Activated CD4-positive, alpha-beta T cell treated with anti-CD3 and anti-CD28 coated beads, Interleukin-2, amount 10 ng/mL, durations not matched to agents 24 days and 14 days (primary cell): ENCODE results near the gene PARVA. TPM values are rescaled to one million over a fixed set of nuclear protein-coding genes. Genes with fewer than 3 reads are reported as not detected.

ENCODE experiments used
- DNase-seq: peaks from one replicate; pipeline ENCODE4 v3.0.0; 2022
- H3K27ac Mint-ChIP-seq: one replicate; pipeline ENCODE4 v1.8.0; 2022; ENCODE audit warnings: mild to moderate bottlenecking, mixed read lengths
- H3K27me3 Mint-ChIP-seq: one replicate; pipeline ENCODE4 v1.8.0; 2022; ENCODE audit warnings: mixed read lengths
- H3K36me3 Mint-ChIP-seq: one replicate; pipeline ENCODE4 v1.8.0; 2022; ENCODE audit warnings: low read depth, mild to moderate bottlenecking, mixed read lengths
- H3K4me1 Mint-ChIP-seq: one replicate; pipeline ENCODE4 v1.8.0; 2021; ENCODE audit warnings: mixed read lengths
- H3K4me3 Mint-ChIP-seq: one replicate; pipeline ENCODE4 v1.8.0; 2022; ENCODE audit warnings: mild to moderate bottlenecking, moderate library complexity, mixed read lengths
- H3K9me3 Mint-ChIP-seq: one replicate; pipeline ENCODE4 v1.8.0; 2021; ENCODE audit warnings: mixed read lengths
- intact Hi-C: fragments of 100-400 bp; cut with micrococcal nuclease; formaldehyde crosslinking; loops from one replicate; pipeline ENCODE4 v1.15.1; 2023
- total RNA-seq: library from RNA; stranded (reverse); gene quantifications from 2 replicates; pipeline ENCODE4 v1.2.3, GENCODE V29; 2022

PARVA gene
- total RNA-seq, 1 donor from 2014 or later: not detected

DNA sequence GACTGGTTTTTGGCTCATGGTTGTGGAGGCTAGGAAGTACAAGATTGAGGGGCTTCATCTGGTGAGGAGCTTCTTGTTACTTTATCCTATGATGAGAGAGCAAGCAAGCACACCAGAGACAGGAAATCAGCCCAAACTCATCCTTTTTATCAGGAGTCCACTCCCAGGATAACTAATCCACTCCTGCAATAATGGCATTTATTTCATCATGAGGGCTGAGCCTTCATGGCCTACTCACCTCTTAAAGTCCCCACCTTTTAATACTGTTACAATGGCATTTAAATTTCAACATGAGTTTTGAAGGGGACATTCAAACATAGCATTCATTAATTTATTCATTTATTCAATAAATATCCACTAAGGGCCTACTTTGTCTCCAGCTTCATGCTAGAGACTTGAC is 60.9 kb downstream of the PARVA start:
- intact Hi-C loops: no loop called here
- DNase-seq: no peak
- no peak overlapping the region for H3K4me3 Mint-ChIP-seq
- no peak overlapping the region for H3K27ac Mint-ChIP-seq
- no peaks in the 10 kb centered on the region for H3K36me3 Mint-ChIP-seq
- H3K27me3 Mint-ChIP-seq: peaks cover 7% of the 10 kb centered on the region
- no peaks in the 10 kb centered on the region for H3K4me1 Mint-ChIP-seq
- H3K9me3 Mint-ChIP-seq: no peaks in the 10 kb centered on the region

DNA sequence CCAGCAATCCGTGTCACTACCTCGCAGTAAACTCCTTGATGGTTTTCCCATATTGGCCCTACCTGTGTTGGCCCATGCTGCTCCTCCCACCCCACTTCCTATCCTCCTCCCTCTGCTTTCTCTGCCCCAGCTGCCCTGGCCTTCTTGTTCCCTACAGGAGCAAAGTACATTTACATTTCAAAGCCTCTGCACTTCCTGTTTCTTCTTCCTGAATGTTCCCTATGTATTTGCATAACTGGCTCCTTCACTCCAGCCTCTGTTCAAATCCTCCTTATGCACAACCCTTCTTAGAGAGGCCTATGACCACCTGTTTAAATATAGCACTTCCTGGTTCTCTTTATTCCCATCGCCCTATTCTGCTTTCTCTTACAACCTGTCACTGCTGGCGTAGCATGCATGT is 62.2 kb downstream of the PARVA start:
- H3K9me3 Mint-ChIP-seq: no peaks in the 10 kb centered on the region

DNA sequence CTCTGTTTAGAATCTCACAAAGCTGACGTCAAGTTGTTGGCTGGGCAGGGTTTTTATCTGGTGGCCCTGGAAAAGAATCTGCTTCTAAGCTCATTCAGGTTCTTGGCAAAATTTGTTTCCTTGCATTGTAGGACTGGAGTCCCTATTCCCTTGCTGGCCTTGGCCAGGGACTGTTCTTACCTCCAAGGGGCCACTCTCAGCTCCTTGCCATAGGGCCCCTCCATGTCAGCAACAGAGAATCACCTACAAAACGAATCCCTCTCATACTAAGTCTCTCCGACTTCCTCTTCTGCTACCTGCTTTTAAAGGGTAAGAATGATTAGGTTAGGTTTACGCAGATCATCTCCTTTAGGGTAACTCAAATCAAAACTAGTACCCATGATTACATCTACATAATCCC is 63.2 kb downstream of the PARVA start:
- no peak overlapping the region for H3K27ac Mint-ChIP-seq

More for the DNA sequence above, 62.2 kb downstream of the PARVA start:
- H3K36me3 Mint-ChIP-seq: no peaks in the 10 kb centered on the region
- no peaks in the 10 kb centered on the region for H3K4me1 Mint-ChIP-seq
- peaks cover 4% of the 10 kb centered on the region for H3K27me3 Mint-ChIP-seq
- H3K4me3 Mint-ChIP-seq: no peak overlapping the region
- intact Hi-C loops: no loop called here
- DNase-seq: no peak
- no peak overlapping the region for H3K27ac Mint-ChIP-seq

DNA sequence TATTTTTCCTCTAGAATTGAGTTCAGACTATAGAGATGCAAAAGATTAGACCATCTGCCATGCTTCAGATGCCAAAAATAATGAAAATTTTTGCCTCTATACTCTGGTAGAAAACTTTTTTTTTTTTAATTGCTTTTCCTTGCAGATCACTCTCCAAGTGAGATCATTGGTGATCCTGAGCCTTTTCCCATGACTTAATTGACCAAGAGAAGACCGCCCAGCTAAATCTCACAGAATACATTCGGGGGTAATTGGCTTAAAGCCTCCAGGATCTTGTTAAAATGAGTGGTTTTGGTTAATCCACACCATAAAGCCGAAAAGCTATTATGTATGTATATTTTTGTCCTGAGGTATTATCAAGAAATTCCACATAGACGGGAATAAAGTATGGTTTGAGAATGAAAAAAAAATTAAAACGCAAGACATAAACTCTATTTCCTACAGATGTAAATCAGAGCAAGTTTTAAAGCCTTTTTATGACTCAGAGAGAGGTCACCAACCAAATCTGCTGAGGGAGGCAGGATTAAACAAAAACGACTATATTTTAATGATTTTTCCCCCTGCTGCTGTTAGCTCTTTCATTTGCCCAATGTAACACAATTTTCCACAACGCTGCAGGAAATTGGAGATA is 64.0 kb downstream of the PARVA start:
- DNase-seq: no peak
- H3K4me3 Mint-ChIP-seq: no peak overlapping the region
- H3K4me1 Mint-ChIP-seq: no peaks in the 10 kb centered on the region
- H3K36me3 Mint-ChIP-seq: no peaks in the 10 kb centered on the region
- no peaks in the 10 kb centered on the region for H3K9me3 Mint-ChIP-seq
- no peaks in the 10 kb centered on the region for H3K27me3 Mint-ChIP-seq
- intact Hi-C loops: no loop called here
- H3K27ac Mint-ChIP-seq: no peak overlapping the region

More for the DNA sequence above, 63.2 kb downstream of the PARVA start:
- intact Hi-C loops: no loop called here
- no peaks in the 10 kb centered on the region for H3K4me1 Mint-ChIP-seq
- no peaks in the 10 kb centered on the region for H3K9me3 Mint-ChIP-seq
- DNase-seq: no peak
- no peaks in the 10 kb centered on the region for H3K36me3 Mint-ChIP-seq
- H3K27me3 Mint-ChIP-seq: no peaks in the 10 kb centered on the region
- H3K4me3 Mint-ChIP-seq: no peak overlapping the region

DNA sequence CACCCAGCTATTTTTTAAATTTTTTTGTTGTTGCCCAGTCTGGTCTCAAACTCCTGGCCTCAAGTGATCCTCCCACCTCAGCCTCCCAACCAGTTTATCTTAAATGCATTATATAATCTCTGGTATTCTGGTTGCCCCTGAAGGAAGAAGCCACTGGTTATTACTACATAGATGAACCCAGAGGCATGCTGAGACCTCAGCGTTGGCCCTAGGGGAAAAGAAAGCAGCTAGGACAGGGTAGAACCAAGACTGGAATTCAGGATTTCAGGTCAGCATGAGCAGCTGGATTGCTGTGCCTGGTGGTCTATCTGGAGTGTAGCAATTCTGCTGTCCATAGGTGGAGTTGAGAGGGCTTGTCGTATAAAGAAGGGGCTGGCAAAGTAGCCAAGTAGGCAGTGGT is 67.2 kb downstream of the PARVA start:
- no peaks in the 10 kb centered on the region for H3K27me3 Mint-ChIP-seq
- no peak for DNase-seq
- no peak overlapping the region for H3K4me3 Mint-ChIP-seq
- no peak overlapping the region for H3K27ac Mint-ChIP-seq
- H3K36me3 Mint-ChIP-seq: no peaks in the 10 kb centered on the region
- H3K9me3 Mint-ChIP-seq: no peaks in the 10 kb centered on the region
- intact Hi-C loops: no loop called here
- H3K4me1 Mint-ChIP-seq: no peaks in the 10 kb centered on the region

DNA sequence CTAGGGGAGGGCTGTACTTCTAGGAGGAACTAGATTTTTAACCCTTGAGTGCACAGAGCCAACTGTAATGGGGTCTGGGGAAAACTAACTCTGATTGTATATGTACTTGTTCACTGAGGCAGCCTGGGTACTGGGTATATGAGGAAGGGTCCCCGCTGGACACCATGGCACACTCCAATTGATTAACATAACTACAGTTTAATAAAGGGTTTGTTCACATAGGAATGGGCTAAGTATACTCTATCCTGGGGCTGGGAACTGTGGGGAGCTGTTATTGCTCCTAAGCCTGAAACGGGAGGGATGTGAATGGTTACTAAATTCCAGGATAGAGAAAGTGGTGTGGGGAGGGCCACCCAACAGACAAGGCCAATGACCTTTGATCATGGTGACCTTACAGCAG is 67.6 kb downstream of the PARVA start:
- Mint-ChIP-seq H3K4me3 (no peak overlapping the region), H3K9me3 (no peaks in the 10 kb centered on the region), H3K27me3 (no peaks in the 10 kb centered on the region), H3K27ac (no peak overlapping the region), H3K36me3 (no peaks in the 10 kb centered on the region), H3K4me1 (no peaks in the 10 kb centered on the region)
- DNase-seq: no peak
- intact Hi-C loops: no loop called here

DNA sequence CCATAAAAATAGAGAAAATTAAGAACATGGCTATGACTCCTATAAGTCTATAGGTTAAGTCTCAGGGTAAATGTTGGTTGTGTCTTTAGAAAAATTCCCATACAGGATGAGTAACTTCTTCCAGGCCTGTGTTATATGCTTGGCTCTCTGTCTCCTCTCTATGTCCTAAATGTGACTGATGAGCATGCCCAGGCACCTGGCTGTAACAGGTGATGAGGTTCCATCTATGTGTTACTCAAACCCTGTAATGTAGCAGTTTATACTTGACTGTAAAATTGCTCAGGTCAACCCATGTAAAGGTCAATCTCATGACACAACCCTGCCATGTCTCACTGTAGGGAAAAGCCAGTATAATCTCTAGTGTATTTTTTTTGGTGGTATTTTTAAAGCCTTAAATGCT is 69.5 kb downstream of the PARVA start:
- no peak overlapping the region for H3K4me3 Mint-ChIP-seq
- intact Hi-C loops: no loop called here
- H3K27ac Mint-ChIP-seq: no peak overlapping the region
- no peaks in the 10 kb centered on the region for H3K36me3 Mint-ChIP-seq
- no peak for DNase-seq
- H3K27me3 Mint-ChIP-seq: peaks cover 1% of the 10 kb centered on the region
- no peaks in the 10 kb centered on the region for H3K4me1 Mint-ChIP-seq
- H3K9me3 Mint-ChIP-seq: no peaks in the 10 kb centered on the region

DNA sequence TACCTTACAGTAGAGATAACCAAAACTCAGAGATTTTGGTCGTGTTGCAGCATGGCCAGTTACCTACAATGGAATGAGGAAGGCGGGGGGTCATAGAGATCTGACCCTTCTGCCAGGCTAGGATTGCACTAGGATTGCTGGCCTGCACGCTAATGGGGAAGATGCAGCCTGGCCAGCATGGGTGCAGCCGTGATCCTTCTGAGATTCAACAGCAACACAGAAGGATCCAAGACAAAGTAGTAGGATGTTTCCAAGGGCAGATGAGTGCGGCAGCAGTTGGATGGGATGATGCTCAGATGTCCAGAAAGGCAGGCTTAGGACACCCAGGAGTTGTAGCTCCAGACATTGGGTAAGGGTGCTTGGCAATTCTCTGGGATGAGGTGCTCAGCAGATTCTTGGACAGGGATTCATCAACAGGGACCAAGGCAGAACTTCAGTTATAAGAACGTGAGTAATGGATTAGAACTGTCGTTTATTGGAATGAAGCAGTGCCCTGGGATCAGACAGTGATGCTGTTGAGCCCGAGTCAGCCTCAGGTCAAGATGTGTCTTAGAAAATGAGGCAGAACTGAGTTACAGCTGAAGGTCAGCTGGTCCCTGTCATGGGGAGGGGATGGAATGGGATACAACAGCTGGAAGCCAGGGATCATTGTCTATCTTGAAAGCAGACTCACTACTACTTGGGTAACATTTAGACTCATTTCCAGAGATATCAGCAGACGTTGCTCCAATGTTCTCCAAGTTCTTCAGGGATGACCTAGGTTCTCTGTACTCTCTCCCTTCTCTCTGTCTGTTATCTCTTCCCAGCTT is 71.0 kb downstream of the PARVA start:
- peaks cover 1% of the 10 kb centered on the region for H3K27me3 Mint-ChIP-seq
- H3K36me3 Mint-ChIP-seq: no peaks in the 10 kb centered on the region
- no peak overlapping the region for H3K4me3 Mint-ChIP-seq
- no peaks in the 10 kb centered on the region for H3K4me1 Mint-ChIP-seq
- intact Hi-C loops: no loop called here
- no peak overlapping the region for H3K27ac Mint-ChIP-seq
- no peaks in the 10 kb centered on the region for H3K9me3 Mint-ChIP-seq
- no peak for DNase-seq

DNA sequence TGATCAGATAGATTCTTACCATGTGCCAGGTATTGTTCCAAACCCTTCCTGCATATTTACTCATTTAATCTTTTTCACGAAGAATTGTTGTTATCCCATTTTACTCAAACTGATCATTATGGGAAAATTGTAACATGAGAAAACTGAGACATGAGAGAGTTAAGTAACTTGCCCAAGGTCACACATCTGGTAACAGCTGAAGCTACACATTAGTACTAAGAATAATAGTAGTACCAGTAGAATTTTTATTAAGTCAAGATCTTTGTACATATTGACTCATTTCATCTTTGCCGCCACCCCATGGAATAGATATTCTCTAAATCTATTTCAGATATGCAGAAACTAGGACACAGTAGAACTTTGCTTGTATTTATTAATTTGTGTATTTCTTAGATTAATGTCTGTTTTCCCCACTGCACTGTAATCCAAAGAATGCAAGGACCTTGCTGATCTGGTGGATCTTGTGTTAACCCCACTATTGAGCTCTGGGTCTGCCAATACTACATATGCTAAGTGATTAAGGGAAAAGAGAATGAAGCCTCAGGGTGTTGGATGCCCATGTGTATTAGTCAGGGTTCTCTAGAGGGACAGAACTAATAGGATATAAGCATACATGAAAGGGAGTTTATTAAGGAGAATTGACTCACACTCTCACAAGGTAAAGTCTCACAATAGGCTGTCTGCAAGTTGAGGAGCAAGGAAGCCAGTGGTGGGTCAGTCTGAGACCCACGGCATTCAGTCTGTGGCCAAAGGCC is 72.8 kb downstream of the PARVA start:
- Mint-ChIP-seq H3K27ac (no peak overlapping the region), H3K27me3 (peaks cover 1% of the 10 kb centered on the region), H3K4me1 (no peaks in the 10 kb centered on the region), H3K9me3 (no peaks in the 10 kb centered on the region), H3K36me3 (no peaks in the 10 kb centered on the region), H3K4me3 (no peak overlapping the region)
- intact Hi-C loops: no loop called here
- DNase-seq: no peak

DNA sequence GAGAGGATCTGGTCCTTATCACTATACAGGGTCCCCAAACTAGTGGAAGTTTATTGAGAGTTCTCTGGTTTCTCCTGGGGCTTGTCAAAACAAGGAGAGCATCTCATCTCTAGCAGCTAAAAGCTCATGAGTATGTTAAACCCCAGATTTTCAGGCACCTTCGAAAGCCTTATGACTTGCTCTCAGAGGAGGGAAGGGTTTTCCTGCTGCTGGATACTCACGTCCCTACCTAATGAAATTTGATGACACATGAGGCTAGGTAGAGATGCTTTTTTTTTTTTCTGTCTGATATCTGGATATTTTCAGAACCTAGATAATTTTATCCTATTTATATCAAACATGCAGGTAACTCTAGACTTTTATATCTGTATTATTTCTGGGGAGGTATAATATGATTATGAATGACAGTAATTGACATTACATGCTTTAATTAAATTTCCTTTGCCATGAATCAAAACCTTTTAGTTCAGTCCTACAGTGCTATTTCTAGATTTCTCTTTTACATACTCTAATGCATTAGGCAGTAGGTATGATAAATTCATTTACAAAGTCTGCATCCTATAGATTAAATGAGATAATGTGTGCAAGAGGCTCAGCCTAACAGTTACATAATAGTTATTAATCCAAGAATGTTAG is 73.9 kb downstream of the PARVA start:
- Mint-ChIP-seq H3K9me3 (no peaks in the 10 kb centered on the region), H3K4me3 (no peak overlapping the region), H3K36me3 (no peaks in the 10 kb centered on the region), H3K27me3 (peaks cover 1% of the 10 kb centered on the region), H3K4me1 (no peaks in the 10 kb centered on the region), H3K27ac (no peak overlapping the region)
- intact Hi-C loops: no loop called here
- no peak for DNase-seq

DNA sequence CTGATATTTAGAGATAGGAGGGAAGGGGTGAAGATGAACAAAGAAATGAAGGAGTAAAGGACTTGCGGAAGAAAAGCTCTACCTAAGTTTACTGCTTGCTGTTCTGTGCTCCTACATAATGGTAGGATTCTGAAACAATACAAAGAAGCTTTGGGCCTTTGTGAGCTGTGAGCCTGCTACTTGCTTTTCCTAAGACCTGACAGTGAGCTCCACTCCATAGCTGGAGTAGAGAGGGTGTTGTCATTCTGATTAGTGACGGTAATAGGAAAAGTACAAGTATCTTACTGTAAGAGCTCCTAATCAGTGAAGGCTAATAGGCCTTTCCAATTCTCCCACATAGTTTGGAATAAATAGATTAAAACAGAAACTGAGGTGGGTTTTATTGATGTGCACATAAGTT is 75.9 kb downstream of the PARVA start:
- no peak for DNase-seq
- Mint-ChIP-seq H3K4me3 (no peak overlapping the region), H3K36me3 (no peaks in the 10 kb centered on the region), H3K27ac (no peak overlapping the region), H3K27me3 (peaks cover 4% of the 10 kb centered on the region), H3K4me1 (no peaks in the 10 kb centered on the region), H3K9me3 (no peaks in the 10 kb centered on the region)
- intact Hi-C loops: no loop called here

DNA sequence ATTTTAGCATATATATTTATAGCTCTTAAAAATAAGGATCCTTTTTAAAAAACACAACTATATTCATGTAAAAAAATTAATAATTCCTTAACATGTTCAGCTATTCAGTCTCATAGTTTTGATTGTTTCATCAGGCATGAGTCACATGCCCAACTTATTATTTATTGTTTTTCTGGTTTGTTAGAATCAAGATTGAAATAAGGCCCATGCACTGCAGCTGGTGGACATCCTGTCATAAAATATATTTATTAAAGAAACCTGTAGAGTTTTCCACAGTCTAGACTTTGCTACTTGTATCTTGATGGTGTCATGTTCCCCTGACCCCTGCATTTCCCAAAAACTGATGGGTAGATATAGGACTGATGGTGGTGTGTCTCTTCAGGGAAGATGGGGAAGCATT is 77.4 kb downstream of the PARVA start:
- intact Hi-C loops: no loop called here
- Mint-ChIP-seq H3K27ac (no peak overlapping the region), H3K4me1 (no peaks in the 10 kb centered on the region), H3K27me3 (peaks cover 4% of the 10 kb centered on the region), H3K36me3 (no peaks in the 10 kb centered on the region), H3K9me3 (no peaks in the 10 kb centered on the region), H3K4me3 (no peak overlapping the region)
- no peak for DNase-seq

DNA sequence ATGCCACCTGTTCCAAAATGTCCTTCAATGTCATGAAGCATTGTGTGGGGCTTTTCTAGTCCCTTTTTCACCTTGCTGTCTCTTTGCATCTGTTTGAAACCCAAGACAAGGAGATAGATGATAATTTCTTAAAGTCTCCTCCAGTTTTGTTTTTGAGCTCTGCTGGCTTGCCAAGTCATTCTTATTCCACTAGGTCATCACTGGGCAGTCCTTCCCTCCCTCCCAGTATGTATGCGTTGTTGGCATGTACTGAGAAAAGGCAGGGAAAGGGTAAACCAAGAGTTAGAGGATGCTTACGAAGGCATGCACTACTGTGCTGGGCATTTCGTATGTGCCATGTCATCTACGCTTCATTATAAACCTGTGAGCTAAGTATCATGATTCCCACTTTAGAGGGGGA is 78.6 kb downstream of the PARVA start:
- Mint-ChIP-seq H3K9me3 (no peaks in the 10 kb centered on the region), H3K4me1 (no peaks in the 10 kb centered on the region), H3K27me3 (peaks cover 4% of the 10 kb centered on the region), H3K4me3 (no peak overlapping the region), H3K36me3 (no peaks in the 10 kb centered on the region), H3K27ac (no peak overlapping the region)
- intact Hi-C loops: no loop called here
- no peak for DNase-seq
